Ishikawa (cell line): ENCODE data around the gene ACTG2.

Experiments
- CEBPB ChIP-seq: IDR thresholded peaks from 2 replicates; pipeline ENCODE4 v1.6.1; 2012
- CREB1 ChIP-seq: IDR thresholded peaks from 2 replicates; pipeline ENCODE4 v1.6.1; 2012; ENCODE audit warnings: low read depth
- EGR1 ChIP-seq: IDR thresholded peaks from 2 replicates; pipeline ENCODE4 v1.6.1; 2012
- EP300 ChIP-seq: IDR thresholded peaks from 2 replicates; pipeline ENCODE4 v1.6.1; 2012; ENCODE audit warnings: borderline replicate concordance
- FOXM1 ChIP-seq: IDR thresholded peaks from 2 replicates; pipeline ENCODE4 v1.6.1; 2012; ENCODE audit warnings: low read depth, borderline replicate concordance
- MAX ChIP-seq: IDR thresholded peaks from 2 replicates; pipeline ENCODE4 v1.6.1; 2012
- NFIC ChIP-seq: IDR thresholded peaks from 2 replicates; pipeline ENCODE4 v1.6.1; 2012
- REST ChIP-seq: IDR thresholded peaks from 2 replicates; pipeline ENCODE4 v1.6.1; 2012; ENCODE audit warnings: low read depth, mild to moderate bottlenecking
- TAF1 ChIP-seq: IDR thresholded peaks from 2 replicates; pipeline ENCODE4 v1.6.1; 2012; ENCODE audit warnings: low read depth, mild to moderate bottlenecking
- TCF12 ChIP-seq: IDR thresholded peaks from 2 replicates; pipeline ENCODE4 v1.6.1; 2012; ENCODE audit warnings: low read depth
- USF1 ChIP-seq: IDR thresholded peaks from 2 replicates; pipeline ENCODE4 v1.6.1; 2012
- YY1 ChIP-seq: IDR thresholded peaks from 2 replicates; pipeline ENCODE4 v1.6.1; 2012; ENCODE audit warnings: low read depth
- ZBTB7A ChIP-seq: IDR thresholded peaks from 2 replicates; pipeline ENCODE4 v1.6.1; 2012; ENCODE audit warnings: low read depth

ACTG2 gene

GRCh38 chr2:73969356-73969755 lies 76.5 kb downstream of the ACTG2 start:
- TF ChIP-seq MAX, result no peak
- TF ChIP-seq USF1, result no peak
- no peak for TF ChIP-seq EGR1
- TF ChIP-seq FOXM1, result no peak
- TF ChIP-seq REST, result no peak
- TF ChIP-seq TCF12, result no peak
- no peak for TF ChIP-seq CREB1
- TF ChIP-seq ZBTB7A, result no peak
- no peak for TF ChIP-seq CEBPB
- TF ChIP-seq NFIC, result no peak
- no peak for TF ChIP-seq EP300
- TF ChIP-seq TAF1, result no peak
- TF ChIP-seq YY1, result no peak
